H1 (cell line): ENCODE measurements around the gene AFF1. TPM values are rescaled to one million over a fixed set of nuclear protein-coding genes. Genes with fewer than 3 reads are reported as not detected.

Experiments
- CBX8 ChIP-seq: fragments of 300-800, 300-1000 bp; sonication (generic); IDR thresholded peaks from 2 replicates; pipeline ENCODE4 v1.7.1; 2016; ENCODE audit warnings: low read depth, low read length, borderline replicate concordance
- CTCF ChIP-seq, 3 experiments: IDR thresholded peaks; 1 replicate in 2 of 3; 2 replicates in 1 of 3; pipeline versions ENCODE4 v1.5.1 to v1.6.1; 2011; ENCODE audit warnings: low read length in 3 of 3, mild to moderate bottlenecking in 3 of 3, inconsistent platforms in 2 of 3, low read depth in 1 of 3, moderate library complexity in 1 of 3; ENCODE audit not compliant: insufficient read depth in 1 of 3; ENCODE audit errors: control extremely low read depth in 1 of 3
- HDAC2 ChIP-seq, 2 experiments: fragments of 300-600 bp in 1 of 2; sonication (generic) in 1 of 2; IDR thresholded peaks; 2 replicates each; pipeline ENCODE4 v1.6.1; 2011 to 2012; ENCODE audit warnings: low read depth in 2 of 2, low read length in 2 of 2, mild to moderate bottlenecking in 2 of 2, moderate library complexity in 2 of 2, borderline replicate concordance in 1 of 2, inconsistent platforms in 1 of 2
- TAF7 ChIP-seq: optimal IDR thresholded peaks from 2 replicates; pipeline ENCODE3; 2011; ENCODE audit warnings: low read depth, mild to moderate bottlenecking, inconsistent platforms, low read length, moderate library complexity, borderline replicate concordance
- polyA plus RNA-seq, 7 experiments: library from polyadenylated mRNA; depleted of rRNA in 3 of 7; stranded (reverse) in 5 of 7; unstranded in 2 of 7; fragments of >200 nt in 5 of 7; fragments of 200-250 nt in 2 of 7; gene quantifications; 1 replicate in 5 of 7; 2 replicates in 1 of 7; 4 replicates in 1 of 7; pipeline versions ENCODE4 v1.2.1 to v1.2.3, GENCODE V29; 2011 to 2013; ENCODE audit warnings: missing spikeins in 2 of 7, mixed read lengths in 2 of 7
- total RNA-seq: library from RNA; stranded (reverse); fragmentation: NEBNext Ultra II Directional; extraction: Animal tissue kit (Norgen Biotek cat#: 25700); gene quantifications from 2 replicates; pipeline ENCODE4 v1.2.1, GENCODE V29; 2021

AFF1 gene
- total and polyA plus RNA-seq, 2 of the 8 experiments (the other 6 are each of a cell fraction or from before 2014, with no cell fraction given): 14.8 to 85.5 TPM

- TF ChIP-seq CTCF (IDR thresholded peaks at IDR 0.05; ENCODE audit: control extremely low read depth in 1 of 3, insufficient read depth in 1 of 3, low read depth in 1 of 3, low read length in 3 of 3) (no peak), TAF7 (no peak), CBX8 (no peak), HDAC2 (IDR thresholded peaks at IDR 0.05; ENCODE audit: borderline replicate concordance in 1 of 2, low read depth in 2 of 2, low read length in 2 of 2) (no peak)
Measured at GRCh38 chr4:87025614-87026041, 90.8 kb downstream of the AFF1 start (continued).
